ENCODE measurements around the gene PSMB7. TPM values are rescaled to one million over a fixed set of nuclear protein-coding genes. Genes with fewer than 3 reads are reported as not detected.

The PSMB7 gene
- total RNA-seq, 2 donors from 2014 or later: 150 to 158 TPM

GRCh38 chr9:124304285-124304684 is 111.0 kb downstream of the PSMB7 start:
- H3K9me3 ChIP-seq: no peaks in the 10 kb centered on the region
- H3K36me3 ChIP-seq: peaks cover 0 to 5% of the 10 kb centered on the region in 2 donors
- H3K27ac ChIP-seq: no peak overlapping the region
- no peak for DNase-seq (ENCODE audit: low spot score)
- no peaks in the 10 kb centered on the region for H3K27me3 ChIP-seq (replicated peaks; ENCODE audit: insufficient read depth)
- 91% methylated on average over 8 of the region's 8 CpGs for WGBS
- intact Hi-C loops (cut with DNase I): no loop called here
- TF ChIP-seq, protein P1, sequence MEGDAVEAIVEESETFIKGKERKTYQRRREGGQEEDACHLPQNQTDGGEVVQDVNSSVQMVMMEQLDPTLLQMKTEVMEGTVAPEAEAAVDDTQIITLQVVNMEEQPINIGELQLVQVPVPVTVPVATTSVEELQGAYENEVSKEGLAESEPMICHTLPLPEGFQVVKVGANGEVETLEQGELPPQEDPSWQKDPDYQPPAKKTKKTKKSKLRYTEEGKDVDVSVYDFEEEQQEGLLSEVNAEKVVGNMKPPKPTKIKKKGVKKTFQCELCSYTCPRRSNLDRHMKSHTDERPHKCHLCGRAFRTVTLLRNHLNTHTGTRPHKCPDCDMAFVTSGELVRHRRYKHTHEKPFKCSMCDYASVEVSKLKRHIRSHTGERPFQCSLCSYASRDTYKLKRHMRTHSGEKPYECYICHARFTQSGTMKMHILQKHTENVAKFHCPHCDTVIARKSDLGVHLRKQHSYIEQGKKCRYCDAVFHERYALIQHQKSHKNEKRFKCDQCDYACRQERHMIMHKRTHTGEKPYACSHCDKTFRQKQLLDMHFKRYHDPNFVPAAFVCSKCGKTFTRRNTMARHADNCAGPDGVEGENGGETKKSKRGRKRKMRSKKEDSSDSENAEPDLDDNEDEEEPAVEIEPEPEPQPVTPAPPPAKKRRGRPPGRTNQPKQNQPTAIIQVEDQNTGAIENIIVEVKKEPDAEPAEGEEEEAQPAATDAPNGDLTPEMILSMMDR (IDR thresholded peaks at IDR 0.05): no peak
- TF ChIP-seq POLR2AphosphoS5 (IDR thresholded peaks at IDR 0.05): no peak
- TF ChIP-seq POLR2A (IDR thresholded peaks at IDR 0.05): no peak
- H3K4me3 ChIP-seq: no peak overlapping the region
- H3K4me1 ChIP-seq (replicated peaks): no peaks in the 10 kb centered on the region

GRCh38 chr9:124303762-124304161 is 111.5 kb downstream of the PSMB7 start:
- H3K9me3 ChIP-seq: no peaks in the 10 kb centered on the region

More at GRCh38 chr9:124303762-124304161, 111.5 kb downstream of the PSMB7 start:
- intact Hi-C loops (cut with DNase I): no loop called here
- Histone ChIP-seq H3K27ac (no peak overlapping the region), H3K27me3 (replicated peaks; ENCODE audit: insufficient read depth) (no peaks in the 10 kb centered on the region), H3K4me1 (replicated peaks) (no peaks in the 10 kb centered on the region), H3K4me3 (no peak overlapping the region), H3K36me3 (peaks cover 0 to 5% of the 10 kb centered on the region in 2 donors)
- 88% methylated on average over 14 of the region's 14 CpGs for WGBS
- DNase-seq (ENCODE audit: low spot score): no peak
- no peak for TF ChIP-seq POLR2AphosphoS5 (IDR thresholded peaks at IDR 0.05)
- TF ChIP-seq POLR2A (IDR thresholded peaks at IDR 0.05): no peak
- TF ChIP-seq, protein P1 (IDR thresholded peaks at IDR 0.05): no peak

Other genes starting within 250 kb of the PSMB7 start
- gene NEK6, start 157.5 kb downstream of the PSMB7 start, total RNA-seq: 10 to 100 TPM; 32.3 to 44.2 TPM
- gene ADGRD2, start 35.0 kb upstream of the PSMB7 start, total RNA-seq: 1 to 10 TPM; 1.0 to 4.0 TPM
- gene NR5A1, start 92.0 kb upstream of the PSMB7 start, total RNA-seq: 10 to 100 TPM in 1 of 2 donors, not detected in 1; 88.4 TPM